ENCODE results near the gene SOAT2.
"Not testable (repeated sequence)": the region's sequence is repeated elsewhere in the genome, so short reads cannot be mapped to it uniquely, and the experiment has no call there.

Gene SOAT2

GRCh38 chr12:53147653-53148052 is 44.4 kb downstream of the SOAT2 start:
- no peak for DNase-seq

GRCh38 chr12:53151039-53151438 is 47.8 kb downstream of the SOAT2 start:
- no peak for DNase-seq

GRCh38 chr12:53152390-53152789 is 49.1 kb downstream of the SOAT2 start:
- DNase-seq: no peak

DNA sequence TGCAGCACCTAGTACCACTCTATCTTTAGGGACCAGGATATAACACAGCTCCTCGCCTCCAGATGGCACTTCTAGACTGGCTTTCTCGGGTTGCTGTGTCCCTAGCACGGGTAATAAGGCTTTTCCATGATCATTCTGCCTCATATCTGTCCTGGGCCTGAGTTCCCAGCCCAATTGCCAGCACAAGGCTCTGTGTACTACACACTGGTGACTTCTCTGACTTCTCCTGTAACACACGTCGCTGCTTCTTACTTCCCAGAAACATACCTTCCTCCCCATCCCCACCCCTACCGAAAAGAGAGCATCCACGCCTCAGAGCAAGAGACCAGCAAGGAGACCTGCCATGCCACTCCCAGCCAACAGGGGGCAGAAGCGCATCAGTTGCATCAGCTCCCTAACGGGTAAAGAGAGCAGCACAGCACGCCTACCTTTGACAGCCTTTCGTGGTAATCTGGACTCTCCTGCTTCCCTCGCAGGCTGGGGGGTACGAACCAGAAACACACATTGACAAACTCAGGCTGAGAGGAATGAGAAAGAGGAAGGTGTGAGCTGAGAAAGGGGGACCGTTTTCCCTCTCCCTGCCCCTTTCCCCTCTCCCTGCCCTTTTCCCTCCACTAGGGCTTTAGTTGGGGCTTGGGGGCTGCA is 56.0 kb downstream of the SOAT2 start:
- peak; percentile 83 for DNase-seq

GRCh38 chr12:53160000-53160399 is 56.7 kb downstream of the SOAT2 start:
- no peak for DNase-seq

DNA sequence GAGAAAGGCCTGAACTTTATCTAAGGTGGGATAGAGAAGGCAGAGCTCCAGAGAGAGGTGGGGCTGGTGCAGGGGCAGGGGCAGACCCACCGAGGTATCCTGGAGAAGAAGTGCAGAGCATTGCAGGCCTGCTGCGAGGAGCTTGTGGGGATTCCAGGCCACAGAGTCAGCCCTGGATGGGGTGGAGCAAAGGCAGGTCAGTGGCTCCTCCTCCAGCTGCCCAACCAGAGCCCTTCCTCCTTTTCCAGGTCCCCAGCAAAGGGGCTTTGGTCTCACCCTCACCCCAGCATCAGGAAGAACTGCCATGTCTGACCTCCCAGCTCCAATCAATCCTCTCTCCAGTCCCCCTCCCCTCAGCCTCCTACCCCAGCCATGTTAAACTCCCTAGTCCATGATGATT is 57.4 kb downstream of the SOAT2 start:
- DNase-seq: no peak

DNA sequence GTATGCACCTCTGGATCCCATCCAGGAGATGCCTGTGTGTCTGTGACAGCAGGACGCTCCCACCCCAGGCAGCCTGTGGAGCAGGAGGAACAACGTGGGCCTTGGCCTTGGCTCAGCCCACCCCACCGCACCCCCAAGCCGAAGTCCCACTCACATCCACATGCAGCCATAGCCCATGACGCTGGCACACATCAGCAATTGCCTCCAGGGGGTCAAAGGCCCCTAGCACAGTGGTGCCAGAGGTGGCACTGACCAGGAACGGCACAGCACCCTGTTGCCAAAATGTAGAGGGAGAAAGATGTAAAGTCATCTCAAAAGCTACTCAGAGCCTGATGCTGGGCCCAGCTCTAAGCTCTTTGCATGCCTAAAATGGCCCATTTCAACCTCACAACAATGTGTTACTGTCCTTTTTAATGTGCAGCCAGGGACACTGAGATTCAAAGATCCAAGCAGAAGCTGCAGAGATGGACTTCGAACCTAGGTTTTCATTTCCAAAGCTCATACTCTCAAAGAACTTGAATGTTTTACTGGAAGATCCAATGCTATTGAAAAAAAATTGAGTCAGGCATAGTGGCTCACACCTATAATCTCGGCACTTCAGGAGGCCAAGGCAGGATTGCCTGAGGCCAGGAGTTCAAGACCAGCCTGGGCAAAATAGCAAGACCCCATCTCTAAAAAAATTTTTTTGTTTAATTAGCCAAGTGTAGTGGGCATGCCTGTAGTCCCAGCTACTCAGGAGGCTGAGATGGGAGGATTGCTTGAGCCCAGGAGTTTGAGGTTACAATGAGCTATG is 58.0 kb downstream of the SOAT2 start:
- DNase-seq: no peak

- not testable (repeated sequence) for DNase-seq
Measured at GRCh38 chr12:53163008-53163407, 59.7 kb downstream of the SOAT2 start.

- DNase-seq: no peak
Measured at GRCh38 chr12:53166837-53167236, 63.6 kb downstream of the SOAT2 start.

GRCh38 chr12:53169644-53170043 is 66.4 kb downstream of the SOAT2 start:
- DNase-seq: no peak

DNA sequence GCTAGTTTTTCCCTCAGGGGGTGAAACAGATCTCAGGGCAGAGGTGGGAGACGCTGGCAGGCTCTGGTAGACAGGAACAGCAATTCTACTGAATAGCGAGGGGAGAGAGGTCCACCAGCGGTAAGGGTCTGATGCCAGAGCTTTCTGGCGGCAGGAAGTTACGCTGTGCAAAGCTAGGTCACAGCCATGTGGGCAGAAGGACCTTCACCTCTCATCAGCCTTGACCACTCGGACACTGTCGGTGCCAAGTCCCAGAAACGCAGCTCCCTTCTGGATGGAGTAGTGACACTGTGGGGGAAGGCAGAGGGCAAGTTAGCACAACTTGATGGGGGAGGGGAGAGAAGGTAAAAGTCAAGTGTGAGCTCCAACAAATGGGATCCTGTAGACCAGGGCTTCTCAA is 66.9 kb downstream of the SOAT2 start:
- no peak for DNase-seq

DNA sequence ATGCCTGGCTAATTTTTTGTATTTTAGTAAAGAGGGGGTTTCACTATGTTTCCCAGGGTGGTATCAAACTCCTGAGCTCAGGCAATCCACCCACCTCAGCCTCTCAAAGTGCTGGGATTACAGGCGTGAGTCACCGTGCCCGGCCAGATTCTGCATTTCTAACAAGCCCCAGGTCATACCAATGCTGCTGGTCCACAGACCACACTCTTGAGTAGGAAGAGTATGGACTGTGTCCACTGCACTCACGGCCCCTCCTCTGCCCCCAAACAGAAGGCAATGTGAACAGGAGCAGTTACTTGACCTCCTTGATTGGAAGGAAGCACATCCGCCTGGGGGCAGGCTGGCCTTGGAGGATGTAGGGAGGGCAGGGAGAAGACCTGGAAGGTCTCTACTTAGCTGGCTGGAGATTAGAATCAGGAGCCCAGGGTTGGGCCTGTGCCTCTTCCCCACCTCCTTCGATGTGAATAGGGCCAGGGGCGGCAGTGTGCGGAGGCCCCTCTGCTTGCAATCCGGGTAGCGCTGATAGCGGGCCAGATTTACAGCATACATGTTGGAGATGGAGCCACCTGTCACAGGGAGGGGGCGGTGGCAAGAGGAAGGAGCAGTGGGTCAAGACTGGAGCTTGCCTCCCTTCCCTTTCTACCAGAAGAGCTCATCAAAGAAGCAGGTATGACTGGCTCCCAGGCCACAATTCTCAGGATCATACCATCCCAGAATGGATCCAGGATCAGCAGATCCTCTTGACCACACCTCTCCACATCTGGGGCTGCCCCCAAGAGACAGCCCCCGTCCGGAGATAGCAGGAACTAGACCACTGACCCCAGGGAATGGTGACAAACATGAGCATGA is 67.8 kb downstream of the SOAT2 start:
- DNase-seq: no peak

- no peak for DNase-seq
Measured at GRCh38 chr12:53171725-53172329, 68.5 kb downstream of the SOAT2 start.

GRCh38 chr12:53172352-53172751 is 69.1 kb downstream of the SOAT2 start:
- DNase-seq: no peak

- no peak for DNase-seq
Measured at GRCh38 chr12:53173085-53173715, 69.9 kb downstream of the SOAT2 start.
